Vagina (tissue), 2 donors: ENCODE measurements around the gene SLC25A23.

Source experiments
- POLR2A ChIP-seq, 2 donors: fragments of 450-650 bp; IDR thresholded peaks; one replicate each; pipeline ENCODE4 v1.6.1; 2017; ENCODE audit warnings: antibody characterized with exemption in 2 of 2, mild to moderate bottlenecking in 2 of 2, moderate library complexity in 2 of 2
- POLR2AphosphoS5 ChIP-seq, 2 donors: sonication (generic); formaldehyde crosslinking; IDR thresholded peaks; one replicate each; pipeline ENCODE4 v1.9.0; 2017; ENCODE audit warnings: antibody characterized with exemption in 2 of 2, mild to moderate bottlenecking in 2 of 2, low read depth in 1 of 2; ENCODE audit not compliant: insufficient read depth in 1 of 2
- TF ChIP-seq, protein P1 (sequence below), 3 experiments: fragments of 450-650 bp in 2 of 3; fragments of 200-600 bp in 1 of 3; sonication (generic) in 1 of 3; IDR thresholded peaks; one replicate each; pipeline ENCODE4 v1.5.1; 2017 to 2019; ENCODE audit warnings: antibody characterized with exemption in 3 of 3, mild to moderate bottlenecking in 2 of 3, moderate library complexity in 2 of 3

DNA sequence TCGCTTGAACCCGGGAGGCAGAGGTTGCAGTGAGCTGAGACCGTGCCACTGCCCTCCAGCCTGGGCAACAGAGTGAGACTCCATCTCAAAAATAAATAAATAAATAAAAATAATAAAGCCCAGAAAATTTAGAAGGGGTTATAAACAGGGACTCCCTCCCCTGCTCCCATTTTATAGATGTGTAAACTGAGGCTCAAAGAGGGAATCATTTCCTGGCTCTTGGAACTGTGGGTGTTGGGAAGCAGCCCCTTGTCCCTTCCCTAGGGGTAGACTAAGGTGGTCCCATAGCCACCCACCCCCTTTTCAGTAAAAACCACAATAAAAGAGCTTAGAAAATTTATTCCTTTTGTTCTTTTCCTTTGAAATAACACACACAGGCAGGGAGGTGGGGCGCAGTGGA lies 19.8 kb downstream of the SLC25A23 start:
- TF ChIP-seq POLR2AphosphoS5 (IDR thresholded peaks at IDR 0.05; ENCODE audit: insufficient read depth in 1 of 2, low read depth in 1 of 2): no peak
- no peak for TF ChIP-seq POLR2A (IDR thresholded peaks at IDR 0.05)
- TF ChIP-seq, protein P1, sequence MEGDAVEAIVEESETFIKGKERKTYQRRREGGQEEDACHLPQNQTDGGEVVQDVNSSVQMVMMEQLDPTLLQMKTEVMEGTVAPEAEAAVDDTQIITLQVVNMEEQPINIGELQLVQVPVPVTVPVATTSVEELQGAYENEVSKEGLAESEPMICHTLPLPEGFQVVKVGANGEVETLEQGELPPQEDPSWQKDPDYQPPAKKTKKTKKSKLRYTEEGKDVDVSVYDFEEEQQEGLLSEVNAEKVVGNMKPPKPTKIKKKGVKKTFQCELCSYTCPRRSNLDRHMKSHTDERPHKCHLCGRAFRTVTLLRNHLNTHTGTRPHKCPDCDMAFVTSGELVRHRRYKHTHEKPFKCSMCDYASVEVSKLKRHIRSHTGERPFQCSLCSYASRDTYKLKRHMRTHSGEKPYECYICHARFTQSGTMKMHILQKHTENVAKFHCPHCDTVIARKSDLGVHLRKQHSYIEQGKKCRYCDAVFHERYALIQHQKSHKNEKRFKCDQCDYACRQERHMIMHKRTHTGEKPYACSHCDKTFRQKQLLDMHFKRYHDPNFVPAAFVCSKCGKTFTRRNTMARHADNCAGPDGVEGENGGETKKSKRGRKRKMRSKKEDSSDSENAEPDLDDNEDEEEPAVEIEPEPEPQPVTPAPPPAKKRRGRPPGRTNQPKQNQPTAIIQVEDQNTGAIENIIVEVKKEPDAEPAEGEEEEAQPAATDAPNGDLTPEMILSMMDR (IDR thresholded peaks at IDR 0.05): no peak
